ENCODE data around the gene SNRK.

Gene SNRK

GRCh38 chr3:43286115-43286840 is at the start of gene SNRK:
Gene SNRK, plus strand, starts transcription at chr3:43286540. Its CDS starts 16,664 bp downstream, at chr3:43303204.
- peak; percentile 25 for DNase-seq (ENCODE audit: low read depth)
- H3K4me3 ChIP-seq (ENCODE audit: low read depth, low read length), result peak within 1 kb of the TSS; percentile 74

GRCh38 chr3:43238801-43239200 is 47.5 kb upstream of the SNRK start:
- TF ChIP-seq CTCF (IDR thresholded peaks at IDR 0.05; ENCODE audit: control insufficient read depth, extremely low read depth, insufficient read depth), result no peak
- no peak for DNase-seq (ENCODE audit: low read depth)
- no peak overlapping the region for H3K4me3 ChIP-seq (ENCODE audit: low read depth, low read length)

More at GRCh38 chr3:43286115-43286840, at the start of gene SNRK:
- 0 out of 2 replicates have a peak, but pooled peaks have one; percentile 15 for TF ChIP-seq CTCF (IDR thresholded peaks at IDR 0.05; ENCODE audit: control insufficient read depth, extremely low read depth, insufficient read depth)

GRCh38 chr3:43239755-43240154 is 46.6 kb upstream of the SNRK start:
- H3K4me3 ChIP-seq (ENCODE audit: low read depth, low read length), result no peak overlapping the region
- DNase-seq (ENCODE audit: low read depth), result no peak
- no peak for TF ChIP-seq CTCF (IDR thresholded peaks at IDR 0.05; ENCODE audit: control insufficient read depth, extremely low read depth, insufficient read depth)

- DNase-seq (ENCODE audit: low read depth), result no peak
These were observed 42.5 kb upstream of the SNRK start for GRCh38 chr3:43243590-43244587.

GRCh38 chr3:43244694-43245093 is 41.6 kb upstream of the SNRK start:
- no peak for TF ChIP-seq CTCF (IDR thresholded peaks at IDR 0.05; ENCODE audit: control insufficient read depth, extremely low read depth, insufficient read depth)
- no peak overlapping the region for H3K4me3 ChIP-seq (ENCODE audit: low read depth, low read length)
- DNase-seq (ENCODE audit: low read depth), result no peak

More at GRCh38 chr3:43243590-43244587, 42.5 kb upstream of the SNRK start:
- no peak for TF ChIP-seq CTCF (IDR thresholded peaks at IDR 0.05; ENCODE audit: control insufficient read depth, extremely low read depth, insufficient read depth)
- no peak overlapping the region for H3K4me3 ChIP-seq (ENCODE audit: low read depth, low read length)

GRCh38 chr3:43246976-43247375 is 39.4 kb upstream of the SNRK start:
- DNase-seq (ENCODE audit: low read depth), result no peak
- H3K4me3 ChIP-seq (ENCODE audit: low read depth, low read length), result no peak overlapping the region
- no peak for TF ChIP-seq CTCF (IDR thresholded peaks at IDR 0.05; ENCODE audit: control insufficient read depth, extremely low read depth, insufficient read depth)
